ENCODE results near the gene CD99.

DNA sequence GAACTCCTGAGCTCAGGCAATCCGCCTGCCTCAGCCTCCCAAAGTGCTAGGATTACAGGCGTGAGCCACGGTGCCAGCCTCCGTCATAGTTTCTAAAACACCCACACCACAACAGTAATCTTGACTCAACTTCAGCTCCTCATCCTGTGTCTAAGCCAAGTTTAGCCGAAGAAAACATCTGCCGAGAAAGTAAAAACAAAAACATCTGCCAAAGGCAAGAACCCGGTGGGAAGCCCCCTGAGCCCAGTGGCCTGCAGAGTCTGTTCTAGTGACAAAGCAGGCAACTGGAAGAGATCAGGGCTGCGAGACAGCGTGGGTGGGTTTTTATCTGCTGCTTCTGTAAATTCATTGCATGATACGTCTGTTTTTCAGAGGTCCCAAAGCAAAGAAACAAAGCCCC is 26.6 kb upstream of the CD99 start:
- TF ChIP-seq, protein P1, sequence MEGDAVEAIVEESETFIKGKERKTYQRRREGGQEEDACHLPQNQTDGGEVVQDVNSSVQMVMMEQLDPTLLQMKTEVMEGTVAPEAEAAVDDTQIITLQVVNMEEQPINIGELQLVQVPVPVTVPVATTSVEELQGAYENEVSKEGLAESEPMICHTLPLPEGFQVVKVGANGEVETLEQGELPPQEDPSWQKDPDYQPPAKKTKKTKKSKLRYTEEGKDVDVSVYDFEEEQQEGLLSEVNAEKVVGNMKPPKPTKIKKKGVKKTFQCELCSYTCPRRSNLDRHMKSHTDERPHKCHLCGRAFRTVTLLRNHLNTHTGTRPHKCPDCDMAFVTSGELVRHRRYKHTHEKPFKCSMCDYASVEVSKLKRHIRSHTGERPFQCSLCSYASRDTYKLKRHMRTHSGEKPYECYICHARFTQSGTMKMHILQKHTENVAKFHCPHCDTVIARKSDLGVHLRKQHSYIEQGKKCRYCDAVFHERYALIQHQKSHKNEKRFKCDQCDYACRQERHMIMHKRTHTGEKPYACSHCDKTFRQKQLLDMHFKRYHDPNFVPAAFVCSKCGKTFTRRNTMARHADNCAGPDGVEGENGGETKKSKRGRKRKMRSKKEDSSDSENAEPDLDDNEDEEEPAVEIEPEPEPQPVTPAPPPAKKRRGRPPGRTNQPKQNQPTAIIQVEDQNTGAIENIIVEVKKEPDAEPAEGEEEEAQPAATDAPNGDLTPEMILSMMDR (IDR thresholded peaks at IDR 0.05): no peak
- TF ChIP-seq POLR2A (IDR thresholded peaks at IDR 0.05): no peak

All from adrenal gland (tissue), 5 donors.